HG03064 (cell line): Measurements from ENCODE around the gene TRIM72.
A peak's percentile ranks its signal among the peaks of the same experiment; 100 is the strongest.
"Not testable (repeated sequence)": the region's sequence is repeated elsewhere in the genome, so short reads cannot be mapped to it uniquely, and the experiment has no call there.

ENCODE experiments used
- ATAC-seq: cut with Tn5 transposase; IDR thresholded peaks from one replicate; pipeline ENCODE4 v1.9.1; 2021; ENCODE audit warnings: low read depth; ENCODE audit not compliant: unreplicated experiment

The TRIM72 gene

DNA sequence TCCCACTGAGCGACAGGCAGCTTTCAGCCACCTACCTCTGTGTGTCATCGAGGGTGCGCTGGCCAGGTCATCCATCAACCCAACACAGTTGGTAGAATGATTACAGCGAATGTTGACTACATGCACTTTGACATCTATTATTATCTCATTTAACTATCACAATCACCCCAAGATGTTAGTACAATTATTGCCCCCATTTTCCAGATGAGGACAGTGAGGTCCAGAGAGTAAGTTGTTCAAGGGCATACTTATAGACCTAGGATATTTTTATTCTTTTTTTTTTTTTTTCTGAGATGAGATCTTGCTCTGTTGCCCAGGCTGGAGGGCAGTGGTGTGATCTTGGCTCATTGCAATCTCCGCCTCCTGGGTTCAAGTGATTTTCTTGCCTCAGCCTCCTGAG is 37.5 kb downstream of the TRIM72 start:
- no peak for ATAC-seq

DNA sequence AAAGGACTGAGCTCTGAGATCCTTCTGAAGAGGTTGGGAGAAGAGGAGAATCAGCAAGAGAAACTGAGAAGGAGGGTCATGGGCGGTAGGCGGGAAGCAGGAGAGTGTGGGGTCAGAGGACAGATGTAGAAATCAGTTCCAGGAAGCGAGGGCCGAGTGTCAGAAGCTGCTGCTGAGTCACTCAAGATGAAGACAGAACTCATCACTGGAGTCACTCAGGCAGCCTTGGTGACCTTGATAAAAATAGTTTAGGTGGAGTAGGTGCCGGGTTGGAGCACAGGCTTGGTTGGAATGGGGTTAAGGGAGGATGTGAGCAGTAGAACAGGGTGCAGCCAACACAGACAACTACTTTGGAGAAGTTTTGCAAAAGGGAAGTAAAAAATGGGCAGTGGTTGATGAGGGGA is 39.7 kb downstream of the TRIM72 start:
- ATAC-seq, result no peak

DNA sequence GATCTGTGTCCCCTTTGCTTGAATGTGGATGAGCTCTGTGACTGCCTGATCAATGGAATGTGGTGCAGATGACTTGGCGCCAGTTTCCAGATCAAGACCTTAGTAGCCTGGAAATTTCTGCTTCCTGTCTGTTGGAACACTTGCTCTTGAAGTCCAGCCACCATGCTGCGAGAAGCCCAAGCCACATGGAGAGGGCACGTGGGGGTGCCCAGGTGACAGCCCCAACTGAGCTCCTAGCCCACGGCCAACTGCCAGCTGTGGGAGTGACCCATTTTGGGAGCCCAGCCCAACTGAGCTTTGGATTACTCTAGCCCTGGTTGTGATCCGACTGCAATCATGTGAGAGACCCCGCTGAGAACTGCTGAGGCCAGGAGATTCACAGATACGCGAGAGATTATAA is 42.5 kb downstream of the TRIM72 start:
- no peak for ATAC-seq

DNA sequence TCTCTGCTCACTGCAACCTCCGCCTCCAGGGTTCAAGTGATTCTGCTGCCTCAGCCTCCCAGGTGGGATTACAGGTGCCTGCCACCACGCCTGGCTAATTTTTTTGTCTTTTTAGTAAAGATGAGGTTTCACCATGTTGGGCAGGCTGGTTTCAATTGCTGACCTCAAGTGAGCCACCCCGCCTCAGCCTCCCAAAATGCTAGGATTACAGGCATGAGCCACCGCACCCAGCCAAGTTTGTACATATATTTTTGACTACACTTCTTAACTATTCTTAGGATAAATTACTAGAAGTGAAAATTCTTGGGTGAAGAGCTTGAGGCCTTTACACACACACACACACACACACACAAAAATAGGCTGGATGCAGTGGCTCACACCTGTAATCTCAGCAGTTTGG is 44.4 kb downstream of the TRIM72 start:
- no peak for ATAC-seq

DNA sequence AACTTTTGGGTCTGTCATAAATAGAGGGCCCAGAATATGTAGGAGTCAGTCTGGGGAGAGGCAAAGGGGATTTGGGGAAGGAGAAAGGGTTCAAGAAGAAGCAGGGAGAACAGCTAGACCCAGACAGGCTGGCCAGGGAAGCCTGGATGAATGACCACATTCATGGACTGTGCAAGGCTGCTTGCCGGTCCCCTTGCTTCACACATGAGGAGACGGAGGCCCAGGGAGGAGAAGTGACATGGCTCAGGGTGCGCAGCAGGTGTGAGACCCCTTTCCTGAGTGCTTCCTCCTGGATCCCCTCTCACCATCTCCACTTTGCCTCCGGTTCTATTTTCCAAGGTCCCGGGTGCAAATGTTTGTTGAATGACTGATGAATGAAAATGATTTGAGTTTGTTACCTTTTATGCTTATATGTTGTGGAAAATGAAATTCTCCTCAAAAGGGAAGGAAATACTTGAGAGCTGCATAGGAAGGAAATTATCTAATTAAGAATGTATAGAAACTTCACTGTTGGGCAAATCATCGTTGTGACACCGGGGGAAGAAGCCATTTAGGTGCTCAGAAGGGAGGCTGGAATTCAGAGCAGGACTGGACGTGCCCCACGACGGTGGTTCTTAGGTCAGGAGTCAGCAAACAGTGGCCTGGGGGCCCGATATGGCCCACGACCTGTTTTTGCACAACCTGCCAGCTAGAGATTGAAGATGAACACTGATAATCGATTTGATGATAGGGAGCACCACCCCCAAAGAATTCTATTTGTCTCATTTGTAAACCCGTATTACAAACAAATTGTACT is 46.4 kb downstream of the TRIM72 start:
- ATAC-seq, result no peak

DNA sequence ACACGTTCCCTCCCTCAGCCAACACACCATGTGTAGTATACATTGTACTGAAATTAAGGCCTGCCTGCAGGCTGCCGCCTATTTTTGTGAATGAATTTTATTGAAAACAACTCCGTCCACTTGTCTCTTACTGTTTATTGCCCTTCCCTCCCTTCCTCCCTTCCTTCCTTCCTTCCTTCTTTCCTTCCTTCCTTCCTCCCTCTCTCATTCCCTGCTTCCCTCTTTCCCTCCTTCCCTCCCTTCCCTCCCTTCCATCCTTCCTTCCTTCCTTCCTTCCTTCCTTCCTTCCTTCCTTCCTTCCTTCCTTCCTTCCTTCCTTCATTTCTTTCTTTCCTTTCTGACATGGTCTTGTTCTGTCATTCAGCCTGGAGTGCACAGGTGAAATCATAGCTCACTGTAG is 48.2 kb downstream of the TRIM72 start:
- no peak for ATAC-seq

DNA sequence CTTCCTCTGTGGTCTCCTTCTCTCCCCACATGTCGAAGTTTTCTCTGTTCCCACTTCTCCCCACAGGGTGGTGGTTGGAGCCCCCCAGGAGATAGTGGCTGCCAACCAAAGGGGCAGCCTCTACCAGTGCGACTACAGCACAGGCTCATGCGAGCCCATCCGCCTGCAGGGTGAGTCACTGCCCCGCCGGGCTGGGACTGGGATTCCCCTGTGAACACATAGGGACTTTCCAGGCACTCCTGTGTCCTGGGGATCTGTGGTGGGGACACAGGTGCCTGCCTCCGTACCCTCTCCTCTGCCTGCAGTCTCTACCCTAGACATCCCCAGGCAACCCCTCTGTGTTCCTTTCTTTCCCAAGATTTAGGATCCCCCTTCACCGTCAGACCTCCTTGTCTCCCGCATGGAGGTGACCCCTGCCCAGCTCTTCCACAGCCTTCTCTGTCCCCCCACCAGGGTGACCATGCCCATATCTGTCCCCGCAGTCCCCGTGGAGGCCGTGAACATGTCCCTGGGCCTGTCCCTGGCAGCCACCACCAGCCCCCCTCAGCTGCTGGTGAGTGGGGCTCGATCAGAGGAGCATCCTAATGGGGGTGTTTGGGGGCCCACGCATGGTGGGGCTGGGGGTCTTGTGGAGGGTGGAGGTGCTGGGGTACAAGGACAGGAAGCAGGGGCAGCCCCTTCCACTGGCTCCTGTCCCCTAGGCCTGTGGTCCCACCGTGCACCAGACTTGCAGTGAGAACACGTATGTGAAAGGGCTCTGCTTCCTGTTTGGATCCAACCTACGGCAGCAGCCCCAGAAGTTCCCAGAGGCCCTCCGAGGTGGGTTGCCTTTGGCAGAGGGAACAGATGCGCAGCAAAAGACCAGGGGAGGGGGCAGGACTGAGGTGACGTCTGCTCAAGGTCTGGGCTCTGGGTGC is 51.7 kb downstream of the TRIM72 start:
- peak; percentile 65 for ATAC-seq

DNA sequence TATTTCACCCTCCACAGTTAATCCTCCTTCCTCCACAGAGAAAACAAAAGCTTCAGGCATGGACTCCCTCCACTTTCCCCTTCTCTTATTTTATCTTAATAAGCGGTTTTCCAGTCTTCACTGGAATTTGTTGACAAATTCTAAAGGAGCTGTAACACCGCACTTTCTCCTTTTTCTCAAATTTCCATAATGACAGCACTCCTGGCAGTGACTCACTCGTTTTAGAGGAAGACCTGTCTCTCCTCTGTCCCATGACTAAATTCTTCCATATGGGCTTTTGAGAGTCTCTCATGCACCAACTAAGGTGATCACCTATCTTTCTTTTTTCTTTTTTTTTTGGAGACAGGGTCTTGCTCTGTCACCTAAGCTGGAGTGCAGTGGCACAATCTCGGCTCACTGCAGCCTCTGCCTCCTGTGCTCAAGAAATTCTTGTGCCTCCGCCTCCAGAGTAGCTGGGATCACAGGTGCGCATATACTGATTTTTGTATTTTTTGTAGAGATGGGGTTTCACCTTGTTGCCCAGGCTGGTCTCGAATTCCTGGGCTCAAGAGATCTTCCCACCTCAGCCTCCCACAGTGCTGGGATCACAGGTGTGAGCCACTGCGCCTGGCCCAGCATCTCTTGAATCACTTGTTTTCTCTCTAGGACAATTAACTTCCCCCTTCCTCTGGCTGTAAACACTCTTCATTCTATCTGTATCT is 53.6 kb downstream of the TRIM72 start:
- no peak for ATAC-seq

DNA sequence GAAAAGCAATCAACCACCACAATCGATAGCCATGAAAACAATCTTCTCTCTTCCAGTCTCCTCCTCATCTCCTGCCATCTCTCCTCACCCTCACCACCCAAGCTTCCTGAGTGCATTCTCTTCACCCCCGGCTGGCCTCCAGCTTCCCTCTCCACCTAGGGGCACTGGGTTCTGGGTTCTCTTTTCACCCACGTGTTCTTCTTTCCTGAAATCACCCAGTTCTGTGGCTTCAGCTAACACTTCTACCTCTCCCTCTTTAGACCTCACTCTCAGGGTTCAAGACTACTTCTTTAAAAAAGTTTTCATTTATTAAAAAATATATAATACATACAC is 54.1 kb downstream of the TRIM72 start:
- no peak for ATAC-seq

DNA sequence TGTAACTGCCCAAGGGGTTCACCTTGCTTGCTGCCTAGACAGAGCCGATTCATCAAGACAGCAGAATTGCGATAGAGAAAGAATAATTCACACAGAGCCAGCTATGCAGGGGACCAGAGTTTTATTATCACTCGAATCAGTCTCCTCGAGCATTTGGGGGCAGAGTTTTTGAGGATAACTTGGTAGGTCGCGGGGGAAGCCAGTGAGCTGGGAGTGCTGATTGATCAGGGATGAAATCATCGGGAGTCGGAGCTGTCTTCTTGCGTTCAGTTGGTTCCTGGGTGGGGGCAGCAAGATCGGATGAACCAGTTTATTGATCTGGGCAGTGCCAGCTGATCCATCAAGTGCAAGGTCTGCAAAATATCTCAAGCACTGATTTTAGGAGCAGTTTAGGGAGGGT is 55.0 kb downstream of the TRIM72 start:
- ATAC-seq, result no peak

DNA sequence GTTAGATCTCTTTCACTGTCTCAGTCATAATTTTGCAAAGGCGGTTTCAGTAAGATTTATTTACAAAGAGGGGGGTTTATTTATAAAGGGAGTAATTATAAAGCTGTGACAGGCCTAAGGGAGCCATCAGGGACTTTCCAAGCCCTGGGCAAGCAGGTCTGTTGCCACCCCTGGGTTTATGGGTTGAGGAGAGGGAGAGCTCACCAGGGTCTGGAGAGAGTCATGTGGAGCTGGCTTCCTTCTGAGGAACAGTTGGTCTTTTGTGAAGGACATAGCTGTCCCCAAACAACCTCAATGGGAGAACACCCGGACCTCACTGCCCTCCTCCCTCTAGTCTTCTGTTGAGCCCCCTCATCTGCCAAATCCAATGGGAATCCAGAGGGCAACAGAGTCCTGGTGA is 55.6 kb downstream of the TRIM72 start:
- ATAC-seq, result no peak

DNA sequence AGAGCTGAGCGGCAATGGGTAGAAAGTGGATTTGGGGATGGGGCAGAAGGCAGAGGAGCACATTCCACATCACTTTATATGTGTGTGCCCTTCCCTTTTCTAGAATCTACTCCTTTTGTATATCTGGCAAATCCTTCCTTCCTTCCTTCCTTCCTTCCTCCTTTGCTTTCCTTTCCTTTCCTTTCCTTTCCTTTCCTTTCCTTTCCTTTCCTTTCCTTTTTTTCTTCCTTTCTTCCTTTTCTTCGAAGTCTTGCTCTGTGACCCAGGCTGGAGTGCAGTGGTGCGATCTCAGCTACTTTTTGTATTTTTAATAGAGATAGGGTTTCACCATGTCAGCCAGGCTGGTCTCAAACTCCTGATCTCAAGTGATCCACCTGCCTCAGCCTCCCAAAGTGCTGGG is 56.1 kb downstream of the TRIM72 start:
- not testable (repeated sequence) for ATAC-seq

DNA sequence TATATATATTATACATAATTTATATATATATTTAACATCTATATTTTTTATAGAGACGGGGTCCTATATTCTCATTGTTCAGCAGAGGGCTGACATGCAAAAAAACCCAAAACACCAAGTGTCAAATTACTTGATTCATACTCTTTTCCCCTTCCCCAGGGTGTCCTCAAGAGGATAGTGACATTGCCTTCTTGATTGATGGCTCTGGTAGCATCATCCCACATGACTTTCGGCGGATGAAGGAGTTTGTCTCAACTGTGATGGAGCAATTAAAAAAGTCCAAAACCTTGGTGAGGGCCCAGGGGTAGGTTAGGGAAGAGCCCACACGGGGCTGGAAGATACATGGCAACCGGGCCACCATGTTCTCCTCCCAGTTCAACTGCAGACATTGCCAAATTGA is 56.9 kb downstream of the TRIM72 start:
- no peak for ATAC-seq

DNA sequence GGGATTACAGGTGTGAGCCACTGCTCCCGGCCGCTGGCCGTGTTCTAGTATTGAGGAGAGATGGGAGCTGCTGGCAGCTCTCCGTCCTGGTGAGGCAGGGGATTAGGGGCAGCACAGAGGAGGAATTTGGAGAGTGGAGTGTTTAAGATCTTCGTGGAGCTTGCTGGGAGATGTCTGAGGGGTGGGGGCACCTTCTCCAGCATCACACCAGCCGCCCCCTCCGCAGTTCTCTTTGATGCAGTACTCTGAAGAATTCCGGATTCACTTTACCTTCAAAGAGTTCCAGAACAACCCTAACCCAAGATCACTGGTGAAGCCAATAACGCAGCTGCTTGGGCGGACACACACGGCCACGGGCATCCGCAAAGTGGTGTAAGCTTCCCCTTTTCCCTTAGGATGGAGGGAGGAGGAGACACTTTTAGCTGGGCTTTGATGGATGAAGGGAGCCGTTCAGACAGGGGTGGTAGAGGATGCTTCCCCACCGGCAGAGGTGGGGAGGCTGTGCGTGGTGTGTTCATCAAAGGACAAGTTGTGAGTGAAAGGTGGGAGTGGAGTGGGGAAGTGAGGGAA is 57.8 kb downstream of the TRIM72 start:
- ATAC-seq, result no peak

DNA sequence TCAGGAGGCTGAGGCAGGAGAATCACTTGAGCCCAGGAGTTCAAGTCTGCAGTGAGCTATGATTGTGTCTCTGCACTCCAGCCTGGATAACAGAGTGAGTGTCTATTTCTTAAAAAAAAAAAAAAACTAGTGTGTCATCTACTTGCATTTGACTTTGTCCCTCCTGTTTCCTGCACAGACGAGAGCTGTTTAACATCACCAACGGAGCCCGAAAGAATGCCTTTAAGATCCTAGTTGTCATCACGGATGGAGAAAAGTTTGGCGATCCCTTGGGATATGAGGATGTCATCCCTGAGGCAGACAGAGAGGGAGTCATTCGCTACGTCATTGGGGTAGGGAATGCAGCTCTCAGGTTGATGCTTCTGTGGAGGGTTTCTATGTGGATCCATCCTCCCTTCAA is 59.3 kb downstream of the TRIM72 start:
- ATAC-seq, result no peak

DNA sequence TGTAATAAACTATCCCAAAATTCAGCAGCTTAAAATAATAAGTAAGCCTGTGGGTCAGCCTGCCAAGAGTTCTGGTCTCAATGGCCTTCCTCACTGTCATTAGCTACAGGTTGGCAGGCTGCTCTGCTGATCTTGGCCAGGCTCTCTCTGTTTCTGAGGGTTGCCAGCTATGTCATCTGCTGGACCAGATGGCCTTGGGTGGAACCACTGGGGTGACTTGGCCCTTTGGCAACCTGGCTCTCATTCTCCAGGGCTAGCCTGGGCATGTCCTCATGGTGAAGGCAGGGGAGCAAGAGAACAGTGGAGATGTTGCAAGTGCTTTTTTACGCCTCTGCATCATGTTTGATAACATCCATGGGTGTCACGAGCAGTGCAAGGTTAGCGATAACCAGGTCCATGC is 59.8 kb downstream of the TRIM72 start:
- no peak for ATAC-seq

DNA sequence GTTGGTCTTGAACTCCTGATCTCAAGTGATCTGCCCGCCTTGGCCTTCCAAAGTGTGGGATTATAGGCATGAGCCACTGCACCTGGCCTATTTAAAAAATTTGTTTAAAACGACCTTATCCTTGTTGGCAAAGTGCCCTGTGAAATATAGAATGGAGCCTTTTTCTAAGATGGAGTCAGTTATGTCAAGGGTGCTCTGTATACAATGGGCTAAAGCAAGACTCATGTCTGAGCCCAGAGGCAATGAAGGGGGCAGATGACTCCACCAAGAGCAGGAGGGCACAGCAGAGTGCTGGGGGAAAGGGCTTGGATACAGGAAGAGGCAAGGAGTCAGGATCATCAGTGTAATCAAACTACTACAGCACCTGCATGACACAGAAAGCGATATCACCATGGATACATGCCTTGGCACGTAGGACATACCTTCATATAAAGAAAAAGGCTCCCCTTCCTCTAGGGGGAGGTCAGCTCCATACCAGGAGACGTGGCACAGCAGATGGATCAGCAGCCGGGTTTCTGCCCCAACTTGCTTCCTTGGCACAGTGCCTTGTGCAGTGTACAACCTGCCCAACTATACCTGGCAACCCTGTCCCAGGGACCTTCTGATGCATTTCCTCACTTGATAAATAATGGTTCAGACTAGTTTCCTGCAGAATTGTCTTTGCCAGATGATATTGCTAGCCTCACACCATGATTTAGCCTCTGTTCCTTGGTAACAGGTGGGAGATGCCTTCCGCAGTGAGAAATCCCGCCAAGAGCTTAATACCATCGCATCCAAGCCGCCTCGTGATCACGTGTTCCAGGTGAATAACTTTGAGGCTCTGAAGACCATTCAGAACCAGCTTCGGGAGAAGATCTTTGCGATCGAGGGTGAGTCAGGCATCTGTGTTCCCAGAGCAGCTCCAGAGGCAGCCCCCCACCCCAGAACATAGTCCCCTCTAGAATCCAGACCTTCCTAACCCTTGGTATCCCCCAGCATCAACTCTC is 61.2 kb downstream of the TRIM72 start:
- no peak for ATAC-seq

DNA sequence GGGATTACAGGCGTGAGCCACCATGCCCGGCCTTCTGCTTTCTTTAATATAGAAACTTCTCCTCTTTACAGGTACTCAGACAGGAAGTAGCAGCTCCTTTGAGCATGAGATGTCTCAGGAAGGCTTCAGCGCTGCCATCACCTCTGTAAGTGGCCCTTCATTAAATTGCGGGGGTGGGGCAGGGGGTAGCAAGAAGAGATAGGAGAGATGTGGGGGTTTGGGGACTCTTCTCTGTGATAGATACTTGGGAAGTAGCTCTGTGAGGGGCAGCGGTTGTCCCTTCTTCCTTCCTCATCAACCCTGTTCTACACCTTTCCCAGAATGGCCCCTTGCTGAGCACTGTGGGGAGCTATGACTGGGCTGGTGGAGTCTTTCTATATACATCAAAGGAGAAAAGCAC is 62.7 kb downstream of the TRIM72 start:
- no peak for ATAC-seq

DNA sequence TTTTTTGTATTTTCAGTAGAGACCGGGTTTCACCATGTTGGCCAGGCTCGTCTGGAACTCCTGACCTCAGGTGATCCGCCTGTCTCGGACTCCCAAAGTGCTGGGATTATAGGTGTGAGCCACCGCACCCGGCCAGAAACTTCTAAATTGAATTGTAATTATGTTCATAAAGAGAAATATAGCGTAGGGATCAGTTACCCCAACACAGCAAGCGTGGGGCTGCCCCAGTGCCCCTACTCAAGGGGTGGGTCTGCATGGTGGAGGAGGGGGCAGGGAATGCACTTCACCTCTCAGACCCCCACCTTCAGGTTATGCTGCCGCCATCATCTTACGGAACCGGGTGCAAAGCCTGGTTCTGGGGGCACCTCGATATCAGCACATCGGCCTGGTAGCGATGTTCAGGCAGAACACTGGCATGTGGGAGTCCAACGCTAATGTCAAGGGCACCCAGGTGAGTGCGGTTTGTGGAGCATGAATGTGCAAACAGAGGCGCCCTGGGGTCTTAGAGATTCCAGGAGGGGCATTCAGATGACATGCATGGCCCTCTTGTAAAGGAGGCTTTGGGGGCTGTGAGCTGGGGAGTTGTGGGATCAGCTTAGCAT is 63.8 kb downstream of the TRIM72 start:
- ATAC-seq, result no peak
